ENCODE results near the gene TMEM198. TPM values are rescaled to one million over a fixed set of nuclear protein-coding genes. Genes with fewer than 3 reads are reported as not detected.

Gene TMEM198
- total and polyA plus RNA-seq, 2 donors (not counting 1 experiment from before 2014, with no cell fraction given) = 0.39 to 1.1 TPM

- Histone ChIP-seq H3K27me3 (replicated peaks in 1 of 4; ENCODE audit: control extremely low read depth in 1 of 4, control insufficient read depth in 3 of 4, insufficient read depth in 4 of 4, low read length in 3 of 4) (peaks cover 0 to 85% (median 23%) of the 10 kb centered on the region in 4 experiments), H3K27ac (ENCODE audit: low read length in 2 of 2) (no peak overlapping the region), H3K9ac (ENCODE audit: low read length) (no peak overlapping the region), H3K36me3 (replicated peaks in 1 of 2; ENCODE audit: control extremely low read depth in 1 of 2, control insufficient read depth in 1 of 2, extremely low read depth in 1 of 2, insufficient read depth in 2 of 2, low read length in 1 of 2) (no peaks in the 10 kb centered on the region), H3K4me3 (ENCODE audit: control extremely low read depth in 1 of 5, extremely low read depth in 1 of 5, insufficient read depth in 1 of 5, low read depth in 2 of 5, low read length in 4 of 5) (peak overlapping the region in 1 of 5 experiments; percentile 53), H3K9me3 (ENCODE audit: control extremely low read depth in 1 of 3, control insufficient read depth in 2 of 3, insufficient read depth in 1 of 3, low read length in 2 of 3) (peaks cover 0 to 22% (median 0%) of the 10 kb centered on the region in 3 donors), H3K79me2 (ENCODE audit: control insufficient read depth, insufficient read depth, low read length) (no peaks in the 10 kb centered on the region), H3K4me2 (replicated peaks; ENCODE audit: low read depth, low read length, poor library complexity, severe bottlenecking) (peak overlapping the region; percentile 98), H3K4me1 (ENCODE audit: control insufficient read depth in 2 of 2, insufficient read depth in 2 of 2, low read length in 2 of 2) (peaks cover 29 to 31% of the 10 kb centered on the region in 2 donors), H4K20me1 (ENCODE audit: control insufficient read depth, insufficient read depth, low read length, poor library complexity, severe bottlenecking) (no peaks in the 10 kb centered on the region), H2AFZ (ENCODE audit: insufficient read depth, low read depth, low read length, poor library complexity, severe bottlenecking) (no peak overlapping the region)
- Mint-ChIP-seq H3K4me1 (peaks cover 24% of the 10 kb centered on the region), H3K27me3 (peaks cover 24% of the 10 kb centered on the region), H3K9me3 (ENCODE audit: insufficient read depth) (no peaks in the 10 kb centered on the region), H3K4me3 (peak overlapping the region; percentile 57), H3K27ac (no peak overlapping the region)
- DNase-seq (no peak), ATAC-seq (ENCODE audit: low read depth) (no peak)
- ChIA-PET POLR2A (no interaction called here), CTCF (interaction anchor here (0.6 to 3.5 kb wide), 14 partner anchors 9 to 191 kb away, joined by 3 to 29 read pairs (median 3); no protein-coding TSS in a partner anchor)
- intact Hi-C loops (cut with micrococcal nuclease) = loop anchor here (1.0 kb wide), 1 partner anchor 101 kb away; no protein-coding TSS in a partner anchor
- WGBS (ENCODE audit: insufficient coverage) = 89% methylated on average over 7 of the region's 12 CpGs
- TF ChIP-seq CTCF (IDR thresholded peaks at IDR 0.05) = no peak
- TF ChIP-seq EZH2 (IDR thresholded peaks at IDR 0.05; ENCODE audit: borderline replicate concordance, insufficient read depth, low read depth, low read length, poor library complexity, severe bottlenecking) = no peak
These were observed 2.9 kb upstream of the TMEM198 start for GRCh38 chr2:219540784-219541504.

All from B cell (primary cell).